H9 (cell line): ENCODE data around the gene HTD2. TPM values are rescaled to one million over a fixed set of nuclear protein-coding genes. Genes with fewer than 3 reads are reported as not detected.

Experiments used
- DNase-seq: peaks from one replicate; pipeline ENCODE4 v3.0.0-alpha.2; 2017
- H2AFZ ChIP-seq: one replicate; pipeline ENCODE4 v1.6.1; 2013; ENCODE audit warnings: mild to moderate bottlenecking, low read length, control low read depth, moderate library complexity
- H2AK5ac ChIP-seq: 2 replicates; pipeline ENCODE4 v1.6.1; 2013; ENCODE audit warnings: low read length, control low read depth, mixed read lengths; ENCODE audit not compliant: insufficient read length
- H2BK120ac ChIP-seq: one replicate; pipeline ENCODE4 v1.6.1; 2013; ENCODE audit warnings: low read depth, mild to moderate bottlenecking, low read length, control low read depth, inconsistent platforms; ENCODE audit not compliant: poor library complexity, severe bottlenecking
- H2BK12ac ChIP-seq: 2 replicates; pipeline ENCODE4 v1.6.1; 2013; ENCODE audit warnings: low read length, control low read depth, mixed read lengths, low read depth; ENCODE audit not compliant: insufficient read length
- H2BK15ac ChIP-seq: 2 replicates; pipeline ENCODE4 v1.6.1; 2013; ENCODE audit warnings: low read depth, low read length, control low read depth
- H2BK20ac ChIP-seq: one replicate; pipeline ENCODE4 v1.6.1; 2013; ENCODE audit warnings: low read depth, mild to moderate bottlenecking, low read length, control low read depth, inconsistent platforms; ENCODE audit not compliant: poor library complexity, severe bottlenecking
- H2BK5ac ChIP-seq: 2 replicates; pipeline ENCODE4 v1.6.1; 2013; ENCODE audit warnings: low read length, control low read depth, mixed read lengths; ENCODE audit not compliant: insufficient read length
- H3K14ac ChIP-seq: 2 replicates; pipeline ENCODE4 v1.6.1; 2013; ENCODE audit warnings: low read length, control low read depth; ENCODE audit not compliant: insufficient read depth
- H3K18ac ChIP-seq: 2 replicates; pipeline ENCODE4 v1.6.1; 2013; ENCODE audit warnings: low read depth, mild to moderate bottlenecking, mixed read lengths, low read length, control low read depth; ENCODE audit not compliant: insufficient read length
- H3K23ac ChIP-seq: 2 replicates; pipeline ENCODE4 v1.6.1; 2013; ENCODE audit warnings: low read length, control low read depth, mixed read lengths, low read depth; ENCODE audit not compliant: insufficient read length
- H3K23me2 ChIP-seq: 2 replicates; pipeline ENCODE4 v1.6.1; 2013; ENCODE audit warnings: low read depth, mild to moderate bottlenecking, mixed read lengths, low read length, control low read depth; ENCODE audit not compliant: insufficient read length, poor library complexity, severe bottlenecking
- H3K27ac ChIP-seq: 2 replicates; pipeline ENCODE4 v1.5.1; 2013; ENCODE audit warnings: low read length, control low read depth, mixed read lengths, low read depth; ENCODE audit not compliant: insufficient read length
- H3K27me3 ChIP-seq: 2 replicates; pipeline ENCODE4 v1.6.1; 2013; ENCODE audit warnings: low read length, control low read depth, inconsistent platforms; ENCODE audit not compliant: insufficient read depth
- H3K4ac ChIP-seq: 2 replicates; pipeline ENCODE4 v1.6.1; 2013; ENCODE audit warnings: low read depth, mild to moderate bottlenecking, control low read depth, inconsistent platforms, low read length, moderate library complexity
- H3K4me1 ChIP-seq: 2 replicates; pipeline ENCODE4 v1.6.1; 2013; ENCODE audit warnings: low read length, control low read depth, inconsistent platforms; ENCODE audit not compliant: insufficient read depth
- H3K4me2 ChIP-seq: 2 replicates; pipeline ENCODE4 v1.6.1; 2013; ENCODE audit warnings: low read length, control low read depth, mixed read lengths; ENCODE audit not compliant: insufficient read length, insufficient read depth
- H3K56ac ChIP-seq: 2 replicates; pipeline ENCODE4 v1.6.1; 2013; ENCODE audit warnings: low read depth, mild to moderate bottlenecking, mixed read lengths, low read length, control low read depth; ENCODE audit not compliant: insufficient read length
- H3K79me1 ChIP-seq: 2 replicates; pipeline ENCODE4 v1.6.1; 2013; ENCODE audit warnings: low read depth, mild to moderate bottlenecking, moderate library complexity, low read length, control low read depth, inconsistent platforms; ENCODE audit not compliant: insufficient read depth, poor library complexity, severe bottlenecking
- H3K79me2 ChIP-seq: 2 replicates; pipeline ENCODE4 v1.6.1; 2013; ENCODE audit warnings: low read length, control low read depth, inconsistent platforms; ENCODE audit not compliant: insufficient read depth
- H3K9ac ChIP-seq: 2 replicates; pipeline ENCODE4 v1.6.1; 2013; ENCODE audit warnings: low read length, control low read depth, mixed read lengths; ENCODE audit not compliant: insufficient read length; ENCODE audit errors: extremely low read depth
- H3K9me3 ChIP-seq: one replicate; pipeline ENCODE4 v1.6.1; 2013; ENCODE audit warnings: low read depth, low read length, inconsistent platforms; ENCODE audit not compliant: control insufficient read depth
- H3T11ph ChIP-seq: one replicate; pipeline ENCODE4 v1.6.1; 2013; ENCODE audit warnings: mild to moderate bottlenecking, low read length, control low read depth, inconsistent platforms
- H4K20me1 ChIP-seq: one replicate; pipeline ENCODE4 v1.6.1; 2013; ENCODE audit not compliant: control insufficient read depth, insufficient read length, insufficient read depth
- H4K5ac ChIP-seq: 2 replicates; pipeline ENCODE4 v1.6.1; 2013; ENCODE audit warnings: low read depth, mild to moderate bottlenecking, mixed read lengths, low read length, control low read depth; ENCODE audit not compliant: insufficient read length
- H4K8ac ChIP-seq: replicated peaks from 2 replicates; pipeline ENCODE4 v1.6.1; 2013; ENCODE audit warnings: low read length, control low read depth, mixed read lengths, low read depth; ENCODE audit not compliant: insufficient read length
- H4K91ac ChIP-seq: 2 replicates; pipeline ENCODE4 v1.6.1; 2013; ENCODE audit warnings: low read depth, mild to moderate bottlenecking, moderate library complexity, mixed read lengths, low read length, control low read depth; ENCODE audit not compliant: insufficient read length
- H3K27ac Mint-ChIP-seq, 3 experiments: 2 replicates in 2 of 3; 3 replicates in 1 of 3; pipeline ENCODE4 v1.8.0; 2020 to 2021; ENCODE audit warnings: mixed read lengths in 3 of 3, mild to moderate bottlenecking in 1 of 3, moderate library complexity in 1 of 3
- H3K27me3 Mint-ChIP-seq: 2 replicates; pipeline ENCODE4 v1.8.0; 2021; ENCODE audit warnings: low read depth, mild to moderate bottlenecking, moderate library complexity, mixed read lengths
- H3K36me3 Mint-ChIP-seq, 3 experiments: 2 replicates in 2 of 3; 3 replicates in 1 of 3; pipeline ENCODE4 v1.8.0; 2020 to 2021; ENCODE audit warnings: low read depth in 3 of 3, mixed read lengths in 3 of 3; ENCODE audit not compliant: insufficient read depth in 1 of 3
- H3K4me1 Mint-ChIP-seq, 2 experiments: 2 replicates each; pipeline ENCODE4 v1.8.0; 2020; ENCODE audit warnings: mixed read lengths in 2 of 2
- H3K4me3 Mint-ChIP-seq, 2 experiments: 2 replicates in 1 of 2; 3 replicates in 1 of 2; pipeline ENCODE4 v1.8.0; 2020 to 2021; ENCODE audit warnings: mild to moderate bottlenecking in 2 of 2, mixed read lengths in 2 of 2, moderate library complexity in 1 of 2
- H3K9me3 Mint-ChIP-seq, 2 experiments: 2 replicates in 1 of 2; 3 replicates in 1 of 2; pipeline ENCODE4 v1.8.0; 2020; ENCODE audit warnings: mild to moderate bottlenecking in 2 of 2, mixed read lengths in 2 of 2, moderate library complexity in 1 of 2
- CTCF ChIP-seq: fragments of 200-600 bp; sonication (generic); conservative IDR thresholded peaks from 3 replicates; pipeline ENCODE4 v1.8.0; 2021; ENCODE audit warnings: antibody characterized with exemption, mild to moderate bottlenecking
- WGBS: extraction: QIAGEN DNeasy Blood & Tissue Kit; methylation state at CpG from one replicate; pipeline ENCODE4 v1.1.7; 2013; ENCODE audit warnings: missing lambda C conversion rate, low lambda C conversion rate, mixed read lengths; ENCODE audit not compliant: insufficient read length; ENCODE audit errors: extremely low coverage; 5-methylcytosine and 5-hydroxymethylcytosine counted together
- total RNA-seq: library from RNA; stranded (reverse); gene quantifications from 2 replicates; pipeline ENCODE4 v1.2.1, GENCODE V29; 2021

Gene HTD2
- total RNA-seq, 1 experiment from 2014 or later: 13.4 TPM

- H2BK120ac ChIP-seq: no peak overlapping the region
- H3K79me2 ChIP-seq: peaks cover 25% of the 10 kb centered on the region
- Mint-ChIP-seq H3K27ac (peak overlapping the region in 1 of 3 experiments; percentile 10; a peak in 1 of 7 replicates), H3K4me1 (peaks cover 14 to 15% of the 10 kb centered on the region in 2 experiments), H3K36me3 (peaks cover 31 to 55% (median 42%) of the 10 kb centered on the region in 3 experiments), H3K9me3 (no peaks in the 10 kb centered on the region), H3K4me3 (no peak overlapping the region), H3K27me3 (peaks cover 7% of the 10 kb centered on the region)
- no peak overlapping the region for H4K8ac ChIP-seq
- no peak overlapping the region for H2BK20ac ChIP-seq
- no peak overlapping the region for H3K23ac ChIP-seq
- H4K5ac ChIP-seq: no peak overlapping the region
- H3K4me2 ChIP-seq: no peak overlapping the region
- H4K20me1 ChIP-seq: peaks cover 4% of the 10 kb centered on the region
- H3K9me3 ChIP-seq: no peaks in the 10 kb centered on the region
- H2BK12ac ChIP-seq: no peak overlapping the region
- H3K23me2 ChIP-seq: peaks cover 6% of the 10 kb centered on the region
- no peak overlapping the region for H3K14ac ChIP-seq
- H3K79me1 ChIP-seq: peaks cover 12% of the 10 kb centered on the region
- no peak overlapping the region for H4K91ac ChIP-seq
- H2AFZ ChIP-seq: no peak overlapping the region
- H3K9ac ChIP-seq: no peak overlapping the region
- no peak overlapping the region for H3K56ac ChIP-seq
- no peak overlapping the region for H3K27ac ChIP-seq
- H2AK5ac ChIP-seq: no peak overlapping the region
- H2BK5ac ChIP-seq: no peak overlapping the region
- no peak for TF ChIP-seq CTCF
- H3K4me1 ChIP-seq: no peaks in the 10 kb centered on the region
- H2BK15ac ChIP-seq: no peak overlapping the region
- no peak overlapping the region for H3T11ph ChIP-seq
- no CpG with 5 or more reads among the region's 1 CpG for WGBS
- H3K27me3 ChIP-seq: no peaks in the 10 kb centered on the region
- no peak overlapping the region for H3K4ac ChIP-seq
- no peak for DNase-seq
- no peak overlapping the region for H3K18ac ChIP-seq
Observed at GRCh38 chr3:58308728-58309127, 2.4 kb downstream of the HTD2 start.
